HG02759 (cell line): ENCODE results near the gene TCERG1L.
"Not testable (repeated sequence)": the region's sequence is repeated elsewhere in the genome, so short reads cannot be mapped to it uniquely, and the experiment has no call there.

Experiments
- ATAC-seq: cut with Tn5 transposase; IDR thresholded peaks from one replicate; pipeline ENCODE4 v1.9.1; 2021; ENCODE audit warnings: mild to moderate bottlenecking, moderate library complexity; ENCODE audit not compliant: unreplicated experiment

TCERG1L gene

DNA sequence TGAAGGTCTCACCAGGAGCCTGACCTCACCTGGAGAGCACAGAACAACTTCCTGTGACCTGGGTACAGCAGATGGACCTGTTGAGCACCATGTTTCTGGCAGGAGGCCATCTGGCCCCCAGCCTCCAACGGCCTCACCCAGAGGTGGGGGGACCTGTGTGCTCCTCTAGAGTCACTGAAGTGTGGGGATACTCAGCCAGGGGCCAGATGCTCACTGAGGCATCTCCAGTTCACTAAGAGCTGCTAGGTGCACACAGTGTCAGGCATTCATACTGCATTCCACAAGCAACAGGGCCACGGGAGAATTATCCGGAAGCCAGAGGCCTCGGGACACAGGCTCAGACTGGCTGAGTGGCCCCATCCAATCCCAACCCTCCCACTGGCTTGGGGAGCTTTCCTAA is 161.4 kb downstream of the TCERG1L start:
- no peak for ATAC-seq

DNA sequence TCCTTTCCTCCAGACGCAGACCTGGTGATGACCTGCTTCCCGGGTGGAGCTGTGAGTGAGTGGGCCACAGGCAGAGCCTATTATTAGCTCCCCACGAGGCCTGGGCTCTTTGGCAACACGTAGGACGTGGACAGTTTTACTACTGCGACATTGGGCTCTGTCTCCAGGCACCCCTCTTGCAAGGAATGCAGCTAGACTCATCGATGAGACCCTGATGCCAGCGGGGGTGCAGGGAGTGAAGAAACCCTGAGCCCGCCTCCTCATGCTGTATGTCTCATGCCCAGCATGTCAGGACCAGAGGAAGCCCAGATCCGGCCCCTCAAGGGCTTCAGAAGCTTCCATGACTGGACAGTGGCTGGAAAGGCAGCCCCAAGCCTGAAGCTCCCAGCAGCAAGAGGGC is 161.9 kb downstream of the TCERG1L start:
- no peak for ATAC-seq

DNA sequence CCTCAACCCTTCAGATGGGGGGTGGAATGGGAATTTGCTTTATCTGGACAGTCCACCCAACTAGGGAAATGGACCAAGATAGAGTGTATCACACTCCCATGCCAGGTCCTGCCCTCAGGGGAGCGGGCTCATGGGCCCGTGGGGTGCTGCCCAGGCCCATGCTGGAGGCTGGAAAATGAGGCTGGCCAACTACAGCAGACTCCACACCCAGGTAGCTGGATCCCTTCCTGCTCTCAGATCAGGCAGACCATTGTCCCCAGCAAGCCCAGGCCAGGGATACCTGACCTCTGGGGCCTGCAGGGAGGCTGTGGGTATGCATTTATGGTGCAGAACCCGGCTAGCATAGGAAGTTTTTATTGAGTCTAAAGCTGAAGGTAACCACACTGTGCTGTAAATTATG is 162.4 kb downstream of the TCERG1L start:
- no peak for ATAC-seq

DNA sequence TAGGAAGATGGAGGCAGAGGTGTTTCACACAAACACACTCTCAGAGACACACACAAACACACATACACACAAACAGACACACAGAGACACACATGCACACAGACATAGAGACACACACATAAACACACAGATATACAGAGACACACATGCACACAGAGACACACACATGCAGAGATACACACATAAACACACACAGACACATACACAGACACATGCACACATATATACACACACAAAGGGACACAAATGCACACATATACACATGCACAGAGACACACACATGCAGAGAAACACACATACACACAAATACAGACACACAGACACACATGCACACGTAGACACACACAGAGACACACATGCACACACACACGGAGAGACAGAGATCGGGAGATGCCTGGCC is 163.3 kb downstream of the TCERG1L start:
- ATAC-seq: no peak

DNA sequence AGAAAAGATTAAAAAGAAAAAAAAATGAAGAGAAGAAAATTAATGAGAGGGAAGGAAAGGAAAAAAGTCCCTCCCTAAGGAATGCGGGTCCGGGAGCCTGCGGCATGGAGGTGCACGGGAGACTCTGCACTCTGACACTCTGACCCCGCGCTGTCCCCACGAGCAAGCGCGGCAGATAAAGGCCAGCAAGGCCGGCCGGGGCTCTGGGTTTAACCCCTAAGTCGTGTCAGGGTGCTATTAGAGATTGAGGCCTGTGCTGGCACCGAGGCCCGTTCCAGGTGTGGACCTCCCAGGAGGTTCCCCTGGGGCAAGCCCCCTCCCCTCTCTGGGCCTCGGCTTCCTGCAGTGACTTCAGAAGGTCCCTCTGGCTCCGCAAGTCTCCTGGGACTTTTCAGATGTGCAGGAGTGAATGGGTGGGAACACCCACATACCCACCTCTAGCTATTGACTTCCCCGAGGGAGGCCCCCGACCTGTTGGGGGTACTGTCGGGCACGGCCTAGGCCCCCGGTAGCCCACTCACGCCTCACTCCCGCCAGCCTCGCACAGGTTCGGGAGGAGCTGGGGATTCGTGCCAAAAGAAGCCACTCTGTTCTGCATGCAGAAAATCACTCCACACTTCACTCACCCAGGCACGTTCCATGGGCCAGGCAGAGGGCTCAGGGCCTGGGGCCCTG is 164.1 kb downstream of the TCERG1L start:
- no peak for ATAC-seq

DNA sequence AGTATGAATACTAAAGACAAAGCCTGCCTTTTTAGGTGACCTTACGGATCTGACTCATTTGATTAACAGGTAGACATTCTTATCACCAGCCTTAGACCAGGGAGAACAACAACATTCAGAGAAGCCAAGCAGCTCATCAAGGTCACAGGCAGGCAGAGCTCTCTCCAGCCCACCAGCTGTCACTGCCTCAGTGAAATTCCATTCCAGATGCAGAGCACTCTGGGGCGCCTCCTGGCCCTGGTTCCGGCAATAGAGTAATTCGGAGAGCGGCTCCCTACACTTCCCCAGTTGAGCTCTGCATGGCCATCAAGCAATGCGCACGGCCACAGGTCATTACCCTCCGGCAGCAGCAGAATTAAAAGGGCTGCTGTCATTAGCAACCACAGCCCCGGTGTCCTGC is 164.7 kb downstream of the TCERG1L start:
- no peak for ATAC-seq

DNA sequence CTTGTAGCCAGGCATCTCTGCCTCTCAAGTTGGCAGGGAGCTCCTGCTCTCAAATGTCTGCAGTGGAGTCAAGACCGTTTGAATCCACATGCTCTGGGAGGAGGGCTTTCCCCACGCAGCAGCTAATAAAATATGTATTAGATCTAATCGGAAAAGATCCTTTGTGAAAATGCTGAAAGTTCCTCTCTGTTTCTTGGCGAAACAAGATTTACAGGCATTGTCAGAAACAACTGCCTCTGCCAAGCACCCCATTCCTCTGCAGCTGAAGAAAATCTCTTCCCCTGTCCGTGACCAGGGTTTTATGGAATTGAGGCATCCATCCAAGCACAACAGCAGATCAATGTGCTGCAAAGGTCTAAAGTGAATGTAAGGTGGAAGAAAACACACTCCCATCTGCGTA is 165.8 kb downstream of the TCERG1L start:
- ATAC-seq: no peak

DNA sequence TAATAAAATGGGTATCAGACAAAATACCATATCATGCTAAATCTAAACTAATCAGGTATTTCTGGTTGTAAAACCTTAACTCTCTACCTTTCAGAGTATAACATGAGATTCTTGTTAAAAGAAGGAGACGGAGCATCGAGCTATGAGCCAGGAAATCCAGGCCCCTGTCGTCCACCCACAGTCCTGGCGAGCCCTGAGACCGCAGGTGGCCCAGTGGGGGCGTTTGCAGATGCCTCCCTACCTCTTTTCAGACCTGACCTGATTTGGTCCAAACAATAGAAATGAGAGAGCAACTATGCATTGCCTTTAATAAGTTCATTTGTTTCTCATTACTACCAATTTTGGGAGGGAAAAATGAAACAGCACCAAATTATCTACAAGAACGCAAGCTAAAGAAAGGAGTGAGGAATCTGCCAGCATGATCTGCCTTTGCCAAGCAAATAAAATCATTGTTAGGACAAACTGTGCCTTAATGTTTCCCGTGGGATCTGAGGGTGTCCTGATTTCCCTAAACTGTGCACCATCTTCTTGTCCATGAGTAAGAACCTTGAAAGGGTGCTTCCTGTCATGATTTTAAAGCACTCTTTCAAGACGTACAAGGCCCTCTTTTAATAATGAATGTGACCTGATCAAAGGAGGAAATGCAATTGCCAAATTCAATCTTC is 166.7 kb downstream of the TCERG1L start:
- no peak for ATAC-seq

DNA sequence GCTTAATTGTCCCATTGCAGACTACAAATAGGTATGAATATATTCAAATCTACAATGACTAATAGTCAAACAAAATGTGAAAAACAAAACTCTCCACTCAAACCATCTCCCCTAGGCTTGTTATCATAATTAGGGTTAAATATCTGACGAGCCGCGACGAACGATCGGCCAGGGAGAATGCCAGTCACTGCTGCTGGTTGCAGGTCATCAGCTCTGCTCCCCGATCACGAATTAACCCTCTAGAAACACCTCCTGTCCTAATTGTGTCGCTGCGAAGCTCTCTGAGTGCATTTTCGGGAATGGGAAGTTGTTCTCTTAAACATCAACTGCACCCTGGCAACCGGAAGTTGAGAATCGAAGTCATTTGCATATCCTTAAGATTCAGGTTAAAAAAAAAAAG is 167.3 kb downstream of the TCERG1L start:
- no peak for ATAC-seq

DNA sequence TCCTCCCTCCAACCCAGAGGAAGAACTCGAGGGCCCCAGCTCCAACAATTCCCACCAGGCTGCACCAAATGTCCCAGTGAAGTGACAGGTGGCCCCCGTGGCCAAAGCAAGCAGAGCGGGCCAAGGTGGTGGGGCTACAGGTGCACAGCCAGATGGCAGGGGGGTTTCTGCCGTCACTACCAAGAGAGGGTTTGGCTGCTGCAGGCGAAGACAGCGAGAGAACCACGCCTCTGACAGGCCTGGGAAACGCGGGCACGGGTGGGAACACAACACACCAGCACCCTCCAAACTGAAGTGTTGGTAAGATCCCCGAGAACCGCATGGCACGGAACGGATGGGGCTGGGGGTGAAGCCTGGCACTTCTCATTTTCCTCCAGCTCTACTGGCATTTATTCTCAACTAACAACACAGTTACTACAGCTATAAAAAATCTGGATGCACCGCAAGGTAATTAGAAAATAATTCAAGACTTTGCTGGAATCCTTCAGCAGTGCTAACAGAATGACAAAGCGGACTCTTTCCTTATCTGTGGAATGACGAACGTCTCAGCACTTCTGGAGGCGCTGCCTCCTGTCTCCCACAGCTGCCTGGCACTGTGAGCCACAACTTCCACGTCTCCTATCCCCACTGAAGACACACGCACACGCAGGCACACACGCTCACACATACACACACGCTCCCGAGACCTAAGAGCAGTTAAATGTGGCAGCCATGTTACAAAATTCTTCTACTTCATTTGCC is 167.9 kb downstream of the TCERG1L start:
- no peak for ATAC-seq

DNA sequence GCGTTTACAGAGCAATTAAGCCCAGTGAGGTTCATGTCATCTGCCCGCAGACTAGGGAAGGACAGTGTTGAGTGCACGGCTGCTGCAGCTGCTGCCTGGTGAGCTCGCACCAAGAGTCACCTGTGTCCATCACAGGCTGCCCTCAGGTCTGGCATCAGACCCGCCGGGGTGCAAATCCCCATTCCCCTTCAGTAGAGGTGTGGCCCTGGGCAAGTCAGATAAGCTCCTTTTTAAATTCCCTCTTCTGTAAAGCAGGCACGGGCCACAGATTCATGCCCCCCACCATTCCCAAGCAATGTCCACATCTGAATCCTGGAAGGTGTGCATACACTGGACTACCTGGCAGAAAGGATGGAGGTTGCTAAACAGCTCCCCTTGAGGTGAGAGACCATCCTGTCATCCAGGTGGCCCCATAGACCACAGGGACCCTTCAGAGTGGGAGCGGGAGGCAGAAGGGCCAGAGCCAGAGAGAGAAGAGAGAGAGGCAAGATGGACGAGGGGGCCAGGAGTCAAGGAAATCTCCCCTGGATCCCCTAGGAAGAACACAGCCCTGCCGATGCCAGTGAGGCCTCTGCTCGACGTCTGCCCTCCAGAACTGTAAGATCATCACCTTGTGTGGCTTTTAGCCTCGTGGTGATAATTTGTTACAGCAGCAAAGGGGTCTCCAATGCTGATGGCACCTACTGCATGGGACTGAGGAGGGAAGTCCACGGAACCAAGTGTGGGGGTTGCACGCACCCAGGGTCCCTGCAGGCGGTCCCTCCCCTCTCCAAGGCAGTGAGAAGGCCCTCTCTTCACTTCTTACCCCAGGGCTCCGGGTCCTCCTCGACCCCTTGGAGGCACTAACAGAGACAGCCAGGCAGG is 168.8 kb downstream of the TCERG1L start:
- ATAC-seq: no peak

DNA sequence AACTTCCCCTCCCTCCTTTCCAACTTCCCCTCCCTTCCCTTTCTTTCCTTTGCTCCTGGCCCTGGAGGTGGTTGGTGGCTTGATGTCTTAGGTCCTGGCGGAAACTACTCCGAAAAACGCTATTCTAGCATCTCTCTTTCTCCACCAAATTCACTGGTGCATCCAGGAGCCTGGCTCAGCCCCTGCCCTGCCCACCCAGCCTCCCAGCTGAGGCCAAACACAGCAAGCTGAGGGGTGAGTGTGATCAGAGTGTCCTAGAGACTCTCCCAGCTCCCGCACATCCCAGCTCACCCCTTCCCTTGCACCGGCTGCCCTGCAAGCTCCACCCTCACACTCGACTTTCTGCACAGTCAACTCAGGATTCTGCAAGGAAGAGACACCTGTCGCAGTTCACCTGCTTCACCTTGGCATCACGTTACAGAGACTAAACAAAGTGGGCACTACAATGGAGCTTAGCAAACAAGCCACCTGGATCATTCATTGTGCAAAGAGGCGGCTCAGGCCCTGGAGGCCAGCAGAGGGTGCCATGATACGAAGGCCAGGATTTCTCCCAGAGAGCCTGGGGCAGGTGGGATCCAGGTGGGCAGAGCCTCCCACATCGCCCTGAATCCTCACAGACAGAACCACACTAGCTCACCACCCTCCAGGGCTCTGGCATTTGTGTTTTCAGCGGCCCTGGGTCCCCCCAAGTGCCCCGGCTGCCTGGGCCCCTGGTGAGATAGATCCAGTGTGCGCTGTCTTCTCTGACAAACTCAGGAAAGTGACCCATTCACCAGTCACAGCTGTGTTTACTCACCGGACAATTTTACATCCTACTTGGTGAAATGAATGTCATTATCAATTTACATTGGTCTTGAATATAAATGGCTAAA is 169.6 kb downstream of the TCERG1L start:
- no peak for ATAC-seq

DNA sequence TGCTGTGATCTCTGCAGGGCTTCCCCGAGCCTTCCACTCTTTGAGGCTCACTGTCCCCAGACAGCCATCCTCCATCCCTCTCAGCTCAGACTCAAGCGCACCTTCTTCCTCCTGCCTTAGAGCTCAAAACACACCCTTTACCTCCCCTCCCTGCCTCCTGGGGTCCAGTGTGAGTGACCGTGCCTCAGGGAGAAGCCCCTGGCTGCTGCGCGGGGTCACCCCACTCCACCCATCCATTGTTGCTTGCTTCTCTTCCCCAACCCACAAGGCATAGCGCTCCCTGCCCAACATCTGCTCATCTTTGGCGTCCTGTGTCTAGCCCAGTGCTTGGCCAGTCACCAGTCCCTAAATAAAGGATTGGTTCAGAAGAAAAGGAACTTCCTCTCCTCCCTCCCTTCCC is 170.3 kb downstream of the TCERG1L start:
- ATAC-seq: no peak

DNA sequence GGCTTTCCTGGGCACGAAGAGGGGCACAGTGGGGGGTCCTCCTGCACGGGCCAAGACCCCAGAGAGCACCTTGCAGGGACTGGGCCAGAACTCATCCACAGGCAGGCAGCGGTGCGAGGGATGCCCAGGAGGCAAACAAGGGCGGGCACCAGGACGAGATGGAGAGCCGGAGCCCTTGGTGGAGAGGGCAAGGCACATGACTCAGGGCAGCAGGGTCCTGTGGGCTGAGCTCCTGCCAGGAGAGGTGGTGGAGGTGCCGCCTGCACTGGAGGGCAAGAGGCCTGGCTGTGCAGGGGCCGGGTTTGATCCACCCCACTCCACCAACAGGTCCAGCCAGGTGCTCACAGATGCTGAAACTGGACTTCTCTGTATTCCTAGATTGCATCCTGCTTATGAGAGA is 170.9 kb downstream of the TCERG1L start:
- ATAC-seq: no peak

DNA sequence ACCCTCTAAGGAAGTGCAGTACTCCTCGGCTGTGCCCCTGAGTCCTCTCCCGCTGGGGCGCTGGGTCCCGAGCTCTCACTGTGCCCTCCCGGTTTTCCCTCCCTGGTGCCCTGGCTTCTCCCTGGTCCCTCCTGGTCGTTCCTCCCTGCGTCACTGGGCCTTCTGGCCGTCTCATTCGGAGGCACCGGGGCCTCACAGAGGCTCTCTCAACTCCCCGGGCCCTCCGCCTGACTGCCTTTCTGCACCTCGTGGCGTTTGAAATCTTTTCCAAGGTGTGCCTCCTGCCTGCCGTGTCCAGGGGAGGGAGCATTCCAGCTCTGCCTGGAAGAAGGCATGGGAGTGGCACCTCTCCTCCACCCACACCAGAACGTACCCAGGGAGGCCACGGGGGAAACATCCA is 174.3 kb downstream of the TCERG1L start:
- ATAC-seq: no peak

DNA sequence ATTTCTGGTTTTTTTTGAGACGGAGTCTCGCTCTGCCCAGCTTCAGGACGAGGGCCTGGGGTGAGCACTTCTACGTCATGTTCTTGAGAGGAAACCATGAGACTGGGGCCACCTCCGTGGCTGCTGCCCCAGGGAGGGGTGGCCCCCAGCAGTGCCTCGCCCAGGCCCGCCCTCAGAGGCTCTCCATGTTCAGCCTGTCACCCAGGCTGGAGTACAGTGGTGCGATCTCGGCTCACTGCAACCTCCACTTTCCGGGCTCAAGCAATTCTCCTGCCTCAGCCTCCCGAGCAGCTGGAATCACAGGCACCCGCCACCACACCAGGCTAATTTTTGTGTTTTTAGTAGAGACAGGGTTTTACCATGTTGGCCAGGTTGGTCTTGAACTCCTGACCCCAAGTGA is 175.2 kb downstream of the TCERG1L start:
- ATAC-seq: not testable (repeated sequence)

DNA sequence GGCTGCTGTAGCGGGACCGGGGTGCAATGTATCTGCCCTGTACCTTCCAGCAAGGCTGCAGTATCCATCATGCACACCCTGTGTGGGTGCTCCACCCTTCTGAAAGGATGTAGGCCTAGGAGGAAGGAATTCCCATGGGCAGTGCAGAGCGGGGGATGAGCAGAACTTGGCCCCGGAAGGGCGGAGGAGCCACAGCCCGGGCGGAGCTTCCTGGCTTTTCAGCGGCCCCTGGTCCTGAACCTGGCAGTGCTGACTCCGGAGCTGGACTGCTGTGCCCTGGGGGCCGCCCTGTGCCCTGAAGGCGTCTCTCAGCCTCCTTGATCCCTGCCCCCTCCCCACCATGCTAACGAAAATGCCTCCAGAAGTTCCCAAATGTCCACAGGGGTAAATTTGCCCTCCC is 175.8 kb downstream of the TCERG1L start:
- no peak for ATAC-seq

DNA sequence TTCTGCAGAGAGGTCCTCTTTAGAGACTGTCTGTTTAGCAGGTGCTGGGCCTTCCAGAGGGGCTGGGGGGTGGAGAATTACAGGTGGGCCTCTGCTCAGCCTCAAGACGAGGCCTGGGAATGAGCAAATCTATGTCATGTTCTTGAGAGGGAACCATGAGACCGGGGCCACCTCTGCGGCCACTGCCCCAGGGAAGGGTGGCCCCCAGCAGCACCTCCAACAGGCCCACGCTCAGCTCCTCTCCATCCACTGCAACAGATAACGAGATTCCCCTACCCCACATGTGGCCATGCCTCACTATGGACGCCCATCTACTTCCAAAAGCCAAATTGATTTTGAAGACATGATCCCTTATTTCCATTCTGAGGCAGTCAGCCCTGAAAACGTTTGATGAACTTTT is 176.9 kb downstream of the TCERG1L start:
- ATAC-seq: no peak

DNA sequence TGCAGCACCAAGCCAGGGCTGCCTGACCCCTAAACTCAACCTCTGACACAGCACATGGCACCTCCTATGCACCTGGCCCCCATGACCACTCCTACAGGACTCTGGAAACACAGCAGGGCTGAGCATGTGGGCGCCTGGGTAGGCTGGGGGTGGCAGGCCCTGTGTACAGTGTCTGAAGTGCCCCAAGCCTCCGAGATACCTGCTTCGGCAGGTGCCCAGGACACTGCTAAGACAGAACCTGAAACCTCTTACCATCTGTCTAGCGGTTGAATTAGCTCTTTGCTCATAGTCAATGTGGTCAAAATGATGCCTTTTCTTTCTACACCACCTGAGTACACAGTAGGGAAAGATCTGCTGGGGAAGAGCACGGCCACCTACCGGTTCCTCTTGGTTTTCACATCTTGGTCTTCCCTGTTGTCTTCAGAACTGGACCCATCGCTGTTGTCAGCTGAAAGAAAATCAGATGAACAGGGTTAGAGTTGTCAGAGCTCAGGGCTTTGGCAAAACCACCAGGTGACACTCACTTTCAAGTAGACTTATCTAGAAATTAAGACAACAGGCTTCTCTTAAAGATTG is 177.4 kb downstream of the TCERG1L start:
- ATAC-seq: no peak

DNA sequence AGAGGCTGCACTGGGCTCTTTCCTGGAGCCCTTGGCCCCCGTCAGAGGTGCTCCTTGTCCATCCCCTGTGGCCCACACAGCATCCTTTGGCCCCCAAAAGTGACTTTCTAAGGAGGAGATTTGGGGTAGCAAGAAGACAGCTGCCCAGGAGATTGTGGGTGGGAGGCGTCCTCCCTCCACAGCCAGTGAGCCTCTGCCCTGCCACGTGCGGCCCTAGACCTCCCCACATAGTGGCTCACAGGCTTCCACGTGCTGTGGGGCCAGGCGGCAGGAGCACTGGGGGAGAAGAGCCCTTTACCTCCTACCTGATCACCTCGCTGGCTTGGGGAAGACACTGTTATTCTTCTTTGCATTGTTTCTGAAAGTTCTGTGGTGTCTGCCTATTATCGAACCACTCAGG is 178.8 kb downstream of the TCERG1L start:
- no peak for ATAC-seq
